ENCODE measurements around the gene CCDC122.

GRCh38 chr13:43786472-43786765 is 93.1 kb downstream of the CCDC122 start:
- TF ChIP-seq CTCF (IDR thresholded peaks at IDR 0.05; ENCODE audit: insufficient read depth, low read depth, low read length), result no peak
- no peak for TF ChIP-seq EZH2 (IDR thresholded peaks at IDR 0.05; ENCODE audit: insufficient read depth, low read length)

Measured in astrocyte (in vitro differentiated cells and primary cell).